ENCODE results near the gene CRBN. TPM values are rescaled to one million over a fixed set of nuclear protein-coding genes. Genes with fewer than 3 reads are reported as not detected.

Gene CRBN
- total RNA-seq, 6 donors from 2014 or later = 35.3 to 98.5 (median 53.0) TPM

DNA sequence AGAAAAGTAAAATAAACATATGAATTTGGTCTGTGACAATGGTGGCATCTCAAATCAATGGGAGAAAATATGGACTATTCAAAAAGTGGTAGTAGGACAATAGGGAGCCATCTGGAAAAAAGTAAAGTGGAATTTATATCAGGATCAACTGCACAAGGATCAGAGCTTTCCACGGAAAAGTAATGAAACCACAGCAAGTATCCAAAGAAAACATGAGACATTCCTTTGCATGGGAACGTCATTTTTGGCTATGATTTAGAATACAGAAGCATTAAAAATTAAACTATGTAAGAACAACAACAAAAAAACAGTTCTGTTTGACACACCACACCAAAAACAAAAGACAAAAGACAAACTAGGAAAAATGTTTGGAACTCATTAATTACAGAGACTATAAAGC lies 18.7 kb downstream of the CRBN start:
- WGBS, 2 donors = 56 to 76% methylated on average over 2 of the region's 2 CpGs
- no peak for ATAC-seq (ENCODE audit: low FRiP score in 2 of 2)

GRCh38 chr3:3157484-3157883 lies 22.0 kb downstream of the CRBN start:
- Histone ChIP-seq H3K4me1 (peaks cover 0 to 4% (median 0%) of the 10 kb centered on the region in 4 donors), H3K36me3 (peaks cover 8 to 81% (median 28%) of the 10 kb centered on the region in 4 donors), H3K4me3 (no peak overlapping the region), H3K9me3 (no peaks in the 10 kb centered on the region), H3K27ac (no peak overlapping the region), H3K27me3 (no peaks in the 10 kb centered on the region)
- TF ChIP-seq EP300 (IDR thresholded peaks at IDR 0.05) (no peak), POLR2AphosphoS5 (IDR thresholded peaks at IDR 0.05) (no peak), POLR2A (IDR thresholded peaks at IDR 0.05) (no peak)
- TF ChIP-seq, protein P1, sequence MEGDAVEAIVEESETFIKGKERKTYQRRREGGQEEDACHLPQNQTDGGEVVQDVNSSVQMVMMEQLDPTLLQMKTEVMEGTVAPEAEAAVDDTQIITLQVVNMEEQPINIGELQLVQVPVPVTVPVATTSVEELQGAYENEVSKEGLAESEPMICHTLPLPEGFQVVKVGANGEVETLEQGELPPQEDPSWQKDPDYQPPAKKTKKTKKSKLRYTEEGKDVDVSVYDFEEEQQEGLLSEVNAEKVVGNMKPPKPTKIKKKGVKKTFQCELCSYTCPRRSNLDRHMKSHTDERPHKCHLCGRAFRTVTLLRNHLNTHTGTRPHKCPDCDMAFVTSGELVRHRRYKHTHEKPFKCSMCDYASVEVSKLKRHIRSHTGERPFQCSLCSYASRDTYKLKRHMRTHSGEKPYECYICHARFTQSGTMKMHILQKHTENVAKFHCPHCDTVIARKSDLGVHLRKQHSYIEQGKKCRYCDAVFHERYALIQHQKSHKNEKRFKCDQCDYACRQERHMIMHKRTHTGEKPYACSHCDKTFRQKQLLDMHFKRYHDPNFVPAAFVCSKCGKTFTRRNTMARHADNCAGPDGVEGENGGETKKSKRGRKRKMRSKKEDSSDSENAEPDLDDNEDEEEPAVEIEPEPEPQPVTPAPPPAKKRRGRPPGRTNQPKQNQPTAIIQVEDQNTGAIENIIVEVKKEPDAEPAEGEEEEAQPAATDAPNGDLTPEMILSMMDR (IDR thresholded peaks at IDR 0.05) = no peak
- ATAC-seq (ENCODE audit: low FRiP score in 2 of 2) = no peak
- no peak for DNase-seq
- WGBS, 2 donors = 88 to 89% methylated on average over 8 of the region's 8 CpGs

More for the DNA sequence above, 18.7 kb downstream of the CRBN start:
- Histone ChIP-seq H3K4me3 (no peak overlapping the region), H3K4me1 (peaks cover 0 to 4% (median 0%) of the 10 kb centered on the region in 4 donors), H3K9me3 (no peaks in the 10 kb centered on the region), H3K36me3 (peaks cover 14 to 80% (median 34%) of the 10 kb centered on the region in 4 donors), H3K27ac (no peak overlapping the region), H3K27me3 (no peaks in the 10 kb centered on the region)
- TF ChIP-seq POLR2AphosphoS5 (IDR thresholded peaks at IDR 0.05) = no peak
- TF ChIP-seq POLR2A (IDR thresholded peaks at IDR 0.05) = no peak
- TF ChIP-seq EP300 (IDR thresholded peaks at IDR 0.05) = no peak
- TF ChIP-seq, protein P1 (IDR thresholded peaks at IDR 0.05) = no peak
- DNase-seq = no peak

DNA sequence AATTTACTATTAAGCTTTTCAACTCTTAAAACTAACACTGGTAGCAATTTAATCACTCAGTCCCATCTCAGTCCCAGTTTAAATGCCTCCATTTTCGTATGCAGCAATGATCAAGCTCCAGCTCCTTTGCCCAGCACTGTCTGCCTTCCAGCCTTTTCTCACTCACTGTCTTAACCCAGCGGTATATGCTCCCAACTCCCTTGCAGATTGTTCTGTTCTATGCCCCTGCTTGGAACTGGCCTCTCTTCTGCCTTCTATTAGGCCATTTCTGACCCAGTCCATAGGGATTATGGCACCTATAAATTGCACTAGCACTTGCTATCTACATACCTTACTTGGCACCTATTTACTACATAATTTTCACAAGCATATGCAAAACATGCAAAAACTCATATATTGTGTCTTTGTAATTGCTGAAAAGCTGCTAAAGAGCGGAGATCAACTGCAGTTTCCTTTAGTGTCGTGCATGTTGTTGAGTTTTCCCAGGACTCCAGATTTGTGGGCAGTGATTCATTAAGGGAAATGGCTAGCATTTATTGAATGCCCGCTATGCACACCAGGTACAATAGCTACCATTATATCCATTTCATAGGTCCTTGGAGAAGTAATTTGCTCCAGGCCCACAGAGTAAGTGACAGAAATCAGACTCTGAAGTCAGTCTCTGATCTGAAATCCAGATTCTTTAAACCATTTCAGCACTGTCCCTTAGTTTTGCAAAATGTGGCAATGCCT lies 24.4 kb downstream of the CRBN start:
- TF ChIP-seq POLR2AphosphoS5 (IDR thresholded peaks at IDR 0.05) (no peak), POLR2A (IDR thresholded peaks at IDR 0.05) (no peak), EP300 (IDR thresholded peaks at IDR 0.05) (no peak)
- TF ChIP-seq, protein P1 (IDR thresholded peaks at IDR 0.05) = no peak
- no peak overlapping the region for H3K27ac ChIP-seq
- peaks cover 0 to 6% (median 0%) of the 10 kb centered on the region in 4 donors for H3K4me1 ChIP-seq
- H3K9me3 ChIP-seq = no peaks in the 10 kb centered on the region
- ATAC-seq (ENCODE audit: low FRiP score in 2 of 2) = no peak
- no peaks in the 10 kb centered on the region for H3K27me3 ChIP-seq
- H3K4me3 ChIP-seq = no peak overlapping the region
- no peak for DNase-seq
- peaks cover 8 to 91% (median 34%) of the 10 kb centered on the region in 4 donors for H3K36me3 ChIP-seq
- 98 to 99% methylated on average over 5 of the region's 5 CpGs for whole genome bisulfite sequencing, 2 donors

- no peaks in the 10 kb centered on the region for H3K9me3 ChIP-seq
- H3K27ac ChIP-seq = peak overlapping the region in 1 of 4 donors; percentile 9
- no peaks in the 10 kb centered on the region for H3K27me3 ChIP-seq
- H3K4me1 ChIP-seq = peaks cover 0 to 6% (median 0%) of the 10 kb centered on the region in 4 donors
- DNase-seq (no peak), ATAC-seq (ENCODE audit: low FRiP score in 2 of 2) (no peak)
- H3K36me3 ChIP-seq = peaks cover 15 to 94% (median 47%) of the 10 kb centered on the region in 4 donors
- 57 to 69% methylated on average over 1 of the region's 1 CpG for WGBS, 2 donors
- TF ChIP-seq, protein P1 (IDR thresholded peaks at IDR 0.05) = no peak
- TF ChIP-seq POLR2A (IDR thresholded peaks at IDR 0.05) (no peak), POLR2AphosphoS5 (IDR thresholded peaks at IDR 0.05) (no peak), EP300 (IDR thresholded peaks at IDR 0.05) (no peak)
- H3K4me3 ChIP-seq = no peak overlapping the region
These were observed 28.0 kb downstream of the CRBN start for GRCh38 chr3:3151513-3151912.
